ENCODE measurements around the gene GJA8.
"Not testable (repeated sequence)": the region's sequence is repeated elsewhere in the genome, so short reads cannot be mapped to it uniquely, and the experiment has no call there.

GRCh38 chr1:147927689-147928088, 25.1 kb downstream of the GJA8 start:
- TF ChIP-seq, protein P1, sequence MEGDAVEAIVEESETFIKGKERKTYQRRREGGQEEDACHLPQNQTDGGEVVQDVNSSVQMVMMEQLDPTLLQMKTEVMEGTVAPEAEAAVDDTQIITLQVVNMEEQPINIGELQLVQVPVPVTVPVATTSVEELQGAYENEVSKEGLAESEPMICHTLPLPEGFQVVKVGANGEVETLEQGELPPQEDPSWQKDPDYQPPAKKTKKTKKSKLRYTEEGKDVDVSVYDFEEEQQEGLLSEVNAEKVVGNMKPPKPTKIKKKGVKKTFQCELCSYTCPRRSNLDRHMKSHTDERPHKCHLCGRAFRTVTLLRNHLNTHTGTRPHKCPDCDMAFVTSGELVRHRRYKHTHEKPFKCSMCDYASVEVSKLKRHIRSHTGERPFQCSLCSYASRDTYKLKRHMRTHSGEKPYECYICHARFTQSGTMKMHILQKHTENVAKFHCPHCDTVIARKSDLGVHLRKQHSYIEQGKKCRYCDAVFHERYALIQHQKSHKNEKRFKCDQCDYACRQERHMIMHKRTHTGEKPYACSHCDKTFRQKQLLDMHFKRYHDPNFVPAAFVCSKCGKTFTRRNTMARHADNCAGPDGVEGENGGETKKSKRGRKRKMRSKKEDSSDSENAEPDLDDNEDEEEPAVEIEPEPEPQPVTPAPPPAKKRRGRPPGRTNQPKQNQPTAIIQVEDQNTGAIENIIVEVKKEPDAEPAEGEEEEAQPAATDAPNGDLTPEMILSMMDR (IDR thresholded peaks at IDR 0.05), result not testable (repeated sequence)
- not testable (repeated sequence) for TF ChIP-seq POLR2AphosphoS5 (IDR thresholded peaks at IDR 0.05)

Measured in prostate gland (tissue), 2 donors.